ENCODE results near the gene WNT7A.

WNT7A gene

GRCh38 chr3:13892304-13892703 is 12.4 kb upstream of the WNT7A start:
- no peak for ATAC-seq (replicated peaks; ENCODE audit: extremely low read depth, poor library complexity, severe bottlenecking)
- H3K27me3 Mint-ChIP-seq = no peaks in the 10 kb centered on the region
- no peak for DNase-seq (ENCODE audit: low spot score in 2 of 2)
- H3K4me1 Mint-ChIP-seq = peaks cover 20% of the 10 kb centered on the region
- H3K36me3 Mint-ChIP-seq (ENCODE audit: insufficient read depth) = peaks cover 4% of the 10 kb centered on the region
- H3K4me3 Mint-ChIP-seq = no peak overlapping the region
- no peak overlapping the region for H3K27ac Mint-ChIP-seq (ENCODE audit: low read depth)
- no peaks in the 10 kb centered on the region for H3K9me3 Mint-ChIP-seq

GRCh38 chr3:13891492-13892073 is 11.7 kb upstream of the WNT7A start:
- DNase-seq (ENCODE audit: low spot score in 2 of 2) (no peak), ATAC-seq (replicated peaks; ENCODE audit: extremely low read depth, poor library complexity, severe bottlenecking) (no peak)
- Mint-ChIP-seq H3K9me3 (no peaks in the 10 kb centered on the region), H3K4me3 (no peak overlapping the region), H3K27ac (ENCODE audit: low read depth) (no peak overlapping the region), H3K4me1 (peaks cover 20% of the 10 kb centered on the region), H3K36me3 (ENCODE audit: insufficient read depth) (peaks cover 4% of the 10 kb centered on the region), H3K27me3 (no peaks in the 10 kb centered on the region)

- H3K36me3 Mint-ChIP-seq (ENCODE audit: insufficient read depth) = peaks cover 4% of the 10 kb centered on the region
- DNase-seq (ENCODE audit: low spot score in 2 of 2) = no peak
- peaks cover 20% of the 10 kb centered on the region for H3K4me1 Mint-ChIP-seq
- H3K27ac Mint-ChIP-seq (ENCODE audit: low read depth) = peak overlapping the region; percentile 70
- H3K27me3 Mint-ChIP-seq = no peaks in the 10 kb centered on the region
- peak overlapping the region; percentile 58 for H3K4me3 Mint-ChIP-seq
- ATAC-seq (replicated peaks; ENCODE audit: extremely low read depth, poor library complexity, severe bottlenecking) = no peak
- no peaks in the 10 kb centered on the region for H3K9me3 Mint-ChIP-seq
Measured at GRCh38 chr3:13891017-13891392, 11.1 kb upstream of the WNT7A start.

- peaks cover 3% of the 10 kb centered on the region for H3K36me3 Mint-ChIP-seq (ENCODE audit: insufficient read depth)
- H3K4me3 Mint-ChIP-seq = peak overlapping the region; percentile 58
- ATAC-seq (replicated peaks; ENCODE audit: extremely low read depth, poor library complexity, severe bottlenecking) (no peak), DNase-seq (ENCODE audit: low spot score in 2 of 2) (no peak)
- H3K9me3 Mint-ChIP-seq = no peaks in the 10 kb centered on the region
- peak overlapping the region; percentile 70 for H3K27ac Mint-ChIP-seq (ENCODE audit: low read depth)
- peaks cover 3% of the 10 kb centered on the region for H3K27me3 Mint-ChIP-seq
- H3K4me1 Mint-ChIP-seq = peaks cover 16% of the 10 kb centered on the region
Measured at GRCh38 chr3:13890377-13891016, 10.6 kb upstream of the WNT7A start.

GRCh38 chr3:13888576-13888975 is 8.7 kb upstream of the WNT7A start:
- peaks cover 20% of the 10 kb centered on the region for H3K27me3 Mint-ChIP-seq
- H3K4me1 Mint-ChIP-seq = peaks cover 8% of the 10 kb centered on the region
- no peak overlapping the region for H3K4me3 Mint-ChIP-seq
- no peak overlapping the region for H3K27ac Mint-ChIP-seq (ENCODE audit: low read depth)
- no peak for ATAC-seq (replicated peaks; ENCODE audit: extremely low read depth, poor library complexity, severe bottlenecking)
- H3K9me3 Mint-ChIP-seq = no peaks in the 10 kb centered on the region
- H3K36me3 Mint-ChIP-seq (ENCODE audit: insufficient read depth) = no peaks in the 10 kb centered on the region
- no peak for DNase-seq (ENCODE audit: low spot score in 2 of 2)

- H3K4me3 Mint-ChIP-seq = no peak overlapping the region
- peaks cover 29% of the 10 kb centered on the region for H3K27me3 Mint-ChIP-seq
- peaks cover 8% of the 10 kb centered on the region for H3K4me1 Mint-ChIP-seq
- no peak overlapping the region for H3K27ac Mint-ChIP-seq (ENCODE audit: low read depth)
- DNase-seq (ENCODE audit: low spot score in 2 of 2) (no peak), ATAC-seq (replicated peaks; ENCODE audit: extremely low read depth, poor library complexity, severe bottlenecking) (no peak)
- no peaks in the 10 kb centered on the region for H3K36me3 Mint-ChIP-seq (ENCODE audit: insufficient read depth)
- H3K9me3 Mint-ChIP-seq = no peaks in the 10 kb centered on the region
Measured at GRCh38 chr3:13887495-13888300, 7.8 kb upstream of the WNT7A start.

GRCh38 chr3:13886593-13887129 is 6.8 kb upstream of the WNT7A start:
- no peak for ATAC-seq (replicated peaks; ENCODE audit: extremely low read depth, poor library complexity, severe bottlenecking)

GRCh38 chr3:13885704-13886010 is 5.8 kb upstream of the WNT7A start:
- Mint-ChIP-seq H3K36me3 (ENCODE audit: insufficient read depth) (no peaks in the 10 kb centered on the region), H3K4me3 (no peak overlapping the region), H3K27me3 (peaks cover 48% of the 10 kb centered on the region), H3K4me1 (peaks cover 8% of the 10 kb centered on the region), H3K27ac (ENCODE audit: low read depth) (no peak overlapping the region), H3K9me3 (no peaks in the 10 kb centered on the region)
- DNase-seq (ENCODE audit: low spot score in 2 of 2) (no peak), ATAC-seq (replicated peaks; ENCODE audit: extremely low read depth, poor library complexity, severe bottlenecking) (no peak)

More at GRCh38 chr3:13886593-13887129, 6.8 kb upstream of the WNT7A start:
- peaks cover 8% of the 10 kb centered on the region for H3K4me1 Mint-ChIP-seq
- H3K27ac Mint-ChIP-seq (ENCODE audit: low read depth) = no peak overlapping the region
- H3K4me3 Mint-ChIP-seq = no peak overlapping the region
- H3K27me3 Mint-ChIP-seq = peaks cover 39% of the 10 kb centered on the region
- H3K36me3 Mint-ChIP-seq (ENCODE audit: insufficient read depth) = no peaks in the 10 kb centered on the region
- DNase-seq (ENCODE audit: low spot score in 2 of 2) = peak in 1 of 2 donors; percentile 10
- H3K9me3 Mint-ChIP-seq = no peaks in the 10 kb centered on the region

GRCh38 chr3:13884851-13885703 is 5.2 kb upstream of the WNT7A start:
- peak; percentile 52 to 58 for DNase-seq (ENCODE audit: low spot score in 2 of 2)
- Mint-ChIP-seq H3K4me1 (peaks cover 4% of the 10 kb centered on the region), H3K36me3 (ENCODE audit: insufficient read depth) (no peaks in the 10 kb centered on the region), H3K9me3 (no peaks in the 10 kb centered on the region), H3K27me3 (peaks cover 48% of the 10 kb centered on the region), H3K4me3 (no peak overlapping the region), H3K27ac (ENCODE audit: low read depth) (no peak overlapping the region)
- peak; percentile 71 for ATAC-seq (replicated peaks; ENCODE audit: extremely low read depth, poor library complexity, severe bottlenecking)

GRCh38 chr3:13883681-13884080 is 3.8 kb upstream of the WNT7A start:
- peaks cover 4% of the 10 kb centered on the region for H3K4me1 Mint-ChIP-seq
- no peaks in the 10 kb centered on the region for H3K9me3 Mint-ChIP-seq
- no peak overlapping the region for H3K27ac Mint-ChIP-seq (ENCODE audit: low read depth)
- ATAC-seq (replicated peaks; ENCODE audit: extremely low read depth, poor library complexity, severe bottlenecking) (no peak), DNase-seq (ENCODE audit: low spot score in 2 of 2) (peak in 1 of 2 donors; percentile 2)
- peaks cover 53% of the 10 kb centered on the region for H3K27me3 Mint-ChIP-seq
- no peaks in the 10 kb centered on the region for H3K36me3 Mint-ChIP-seq (ENCODE audit: insufficient read depth)
- no peak overlapping the region for H3K4me3 Mint-ChIP-seq

- H3K9me3 Mint-ChIP-seq = no peaks in the 10 kb centered on the region
Measured at GRCh38 chr3:13882876-13883275, 3.0 kb upstream of the WNT7A start.

More at GRCh38 chr3:13882876-13883275, 3.0 kb upstream of the WNT7A start:
- Mint-ChIP-seq H3K4me3 (no peak overlapping the region), H3K36me3 (ENCODE audit: insufficient read depth) (no peaks in the 10 kb centered on the region), H3K4me1 (peaks cover 4% of the 10 kb centered on the region), H3K27me3 (peaks cover 61% of the 10 kb centered on the region), H3K27ac (ENCODE audit: low read depth) (no peak overlapping the region)
- DNase-seq (ENCODE audit: low spot score in 2 of 2) (no peak), ATAC-seq (replicated peaks; ENCODE audit: extremely low read depth, poor library complexity, severe bottlenecking) (no peak)
